ENCODE measurements around the gene PHF14. TPM values are rescaled to one million over a fixed set of nuclear protein-coding genes. Genes with fewer than 3 reads are reported as not detected.
"Not testable (repeated sequence)": the region's sequence is repeated elsewhere in the genome, so short reads cannot be mapped to it uniquely, and the experiment has no call there.

The PHF14 gene
- total RNA-seq, 1 donor from 2014 or later, result 43.6 TPM

GRCh38 chr7:10981317-10981716, 7.6 kb downstream of the PHF14 start:
- peak; percentile 46 for DNase-seq (ENCODE audit: low read depth)

- not testable (repeated sequence) for DNase-seq (ENCODE audit: low read depth)
Observed at GRCh38 chr7:10990748-10991147, 17.1 kb downstream of the PHF14 start.

- not testable (repeated sequence) for DNase-seq (ENCODE audit: low read depth)
Observed at GRCh38 chr7:10995482-10996166, 22.0 kb downstream of the PHF14 start.

GRCh38 chr7:10998996-10999757, 25.5 kb downstream of the PHF14 start:
- peak; percentile 22 for DNase-seq (ENCODE audit: low read depth)

- peak; percentile 16 for DNase-seq (ENCODE audit: low read depth)
Observed at GRCh38 chr7:11005202-11005601, 31.5 kb downstream of the PHF14 start.

GRCh38 chr7:11006291-11006690, 32.6 kb downstream of the PHF14 start:
- no peak for DNase-seq (ENCODE audit: low read depth)

GRCh38 chr7:11009631-11010030, 36.0 kb downstream of the PHF14 start:
- DNase-seq (ENCODE audit: low read depth), result no peak

GRCh38 chr7:11021468-11021867, 47.8 kb downstream of the PHF14 start:
- no peak for DNase-seq (ENCODE audit: low read depth)

GRCh38 chr7:11026452-11027359, 53.0 kb downstream of the PHF14 start:
- DNase-seq (ENCODE audit: low read depth), result no peak

GRCh38 chr7:11035661-11036060, 62.0 kb downstream of the PHF14 start:
- no peak for DNase-seq (ENCODE audit: low read depth)

GRCh38 chr7:11039974-11040373, 66.3 kb downstream of the PHF14 start:
- DNase-seq (ENCODE audit: low read depth), result no peak

GRCh38 chr7:11054033-11054432, 80.4 kb downstream of the PHF14 start:
- no peak for DNase-seq (ENCODE audit: low read depth)

- DNase-seq (ENCODE audit: low read depth), result no peak
Observed at GRCh38 chr7:11060893-11061292, 87.2 kb downstream of the PHF14 start.

- no peak for DNase-seq (ENCODE audit: low read depth)
Observed at GRCh38 chr7:11062110-11062509, 88.4 kb downstream of the PHF14 start.

- no peak for DNase-seq (ENCODE audit: low read depth)
Observed at GRCh38 chr7:11069591-11069990, 95.9 kb downstream of the PHF14 start.

- DNase-seq (ENCODE audit: low read depth), result no peak
Observed at GRCh38 chr7:11077816-11078215, 104.1 kb downstream of the PHF14 start.

- no peak for DNase-seq (ENCODE audit: low read depth)
Observed at GRCh38 chr7:11078247-11078834, 104.7 kb downstream of the PHF14 start.

GRCh38 chr7:11079907-11080306, 106.2 kb downstream of the PHF14 start:
- no peak for DNase-seq (ENCODE audit: low read depth)

- no peak for DNase-seq (ENCODE audit: low read depth)
Observed at GRCh38 chr7:11082121-11082520, 108.4 kb downstream of the PHF14 start.

- DNase-seq (ENCODE audit: low read depth), result peak; percentile 7
Observed at GRCh38 chr7:11082552-11083213, 109.0 kb downstream of the PHF14 start.

GRCh38 chr7:11083214-11083568, 109.5 kb downstream of the PHF14 start:
- no peak for DNase-seq (ENCODE audit: low read depth)
